Measurements from ENCODE around the gene CTPS2. TPM values are rescaled to one million over a fixed set of nuclear protein-coding genes. Genes with fewer than 3 reads are reported as not detected.
"Not testable (repeated sequence)": the region's sequence is repeated elsewhere in the genome, so short reads cannot be mapped to it uniquely, and the experiment has no call there.

CTPS2 gene
- total RNA-seq, 1 donor from 2014 or later, result 59.0 TPM

DNA sequence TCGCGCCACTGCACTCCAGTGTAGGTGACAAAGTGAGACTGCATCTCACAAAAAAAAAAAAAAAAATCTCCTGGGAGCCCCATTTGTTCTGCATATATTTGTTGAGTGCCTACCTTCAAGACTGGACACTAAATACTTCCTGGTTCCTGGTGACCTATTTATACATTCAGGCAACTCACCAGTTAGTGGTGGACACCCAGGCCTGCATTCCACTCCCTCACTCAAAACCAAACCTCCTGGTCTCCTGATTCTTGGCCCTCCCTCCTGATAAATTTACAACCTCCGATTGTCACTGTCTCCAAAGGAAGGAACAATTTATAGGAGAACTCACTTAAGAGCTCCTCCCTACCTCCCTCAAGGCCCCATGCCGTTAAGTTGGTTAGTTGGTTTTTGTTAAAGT is 10.0 kb upstream of the CTPS2 start:
- peak overlapping the region; percentile 61 for H3K4me3 Mint-ChIP-seq
- DNase-seq (ENCODE audit: extremely low spot score, unreplicated experiment), result no peak
- no peaks in the 10 kb centered on the region for H3K9me3 Mint-ChIP-seq
- peaks cover 34% of the 10 kb centered on the region for H3K4me1 Mint-ChIP-seq (ENCODE audit: unreplicated experiment)
- peak overlapping the region; percentile 34 for H3K27ac Mint-ChIP-seq
- peaks cover 24% of the 10 kb centered on the region for H3K36me3 Mint-ChIP-seq
- no peaks in the 10 kb centered on the region for H3K27me3 Mint-ChIP-seq
- TF ChIP-seq CTCF (conservative IDR thresholded peaks at IDR 0.05), result no peak

DNA sequence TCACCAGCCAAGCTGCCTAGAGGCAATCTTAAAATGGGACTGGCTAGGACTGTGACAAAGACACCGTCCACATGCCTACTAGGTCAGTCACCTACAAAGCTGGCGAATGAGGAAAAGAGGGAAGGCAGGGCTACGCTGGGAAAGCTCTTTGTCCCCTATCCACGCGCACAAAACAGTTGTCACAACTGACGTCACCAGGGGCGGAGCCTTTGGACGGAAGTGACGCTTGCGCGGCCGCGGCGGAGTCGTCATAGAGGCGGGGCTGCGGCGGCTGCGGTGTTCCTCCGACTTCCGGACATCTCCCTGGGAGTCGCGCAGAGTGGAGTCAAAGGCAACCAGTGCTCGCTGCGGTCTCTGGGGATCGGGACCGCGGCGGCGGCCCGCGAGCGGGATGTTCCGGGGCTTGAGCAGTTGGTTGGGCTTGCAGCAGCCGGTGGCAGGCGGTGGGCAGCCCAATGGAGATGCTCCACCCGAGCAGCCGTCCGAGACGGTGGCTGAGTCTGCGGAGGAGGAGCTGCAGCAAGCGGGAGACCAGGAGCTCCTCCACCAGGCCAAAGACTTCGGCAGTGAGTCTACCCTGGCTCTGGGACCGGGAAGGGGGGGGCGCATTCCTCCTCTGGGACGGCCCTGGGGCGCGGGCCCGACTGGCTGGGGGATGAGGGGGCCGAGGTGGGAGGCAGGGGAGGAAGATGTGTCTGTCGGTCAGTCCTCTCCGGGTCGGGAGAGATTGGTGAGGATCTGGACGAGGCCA is 7.0 kb upstream of the CTPS2 start, which contains the start of gene SYAP1:
Gene SYAP1, plus strand, starts transcription at position 279 of the 751 bp plus-strand sequence. Its CDS starts 113 bp downstream, at position 392.
- H3K27ac Mint-ChIP-seq, result peak within 1 kb of the TSS; percentile 100
- no peaks in the 10 kb centered on the region for H3K27me3 Mint-ChIP-seq
- DNase-seq (ENCODE audit: extremely low spot score, unreplicated experiment), result peak; percentile 99
- TF ChIP-seq CTCF (conservative IDR thresholded peaks at IDR 0.05), result no peak
- H3K9me3 Mint-ChIP-seq, result no peaks in the 10 kb centered on the region
- H3K36me3 Mint-ChIP-seq, result peaks cover 12% of the 10 kb centered on the region
- peaks cover 25% of the 10 kb centered on the region for H3K4me1 Mint-ChIP-seq (ENCODE audit: unreplicated experiment)
- peak within 1 kb of the TSS; percentile 93 for H3K4me3 Mint-ChIP-seq

DNA sequence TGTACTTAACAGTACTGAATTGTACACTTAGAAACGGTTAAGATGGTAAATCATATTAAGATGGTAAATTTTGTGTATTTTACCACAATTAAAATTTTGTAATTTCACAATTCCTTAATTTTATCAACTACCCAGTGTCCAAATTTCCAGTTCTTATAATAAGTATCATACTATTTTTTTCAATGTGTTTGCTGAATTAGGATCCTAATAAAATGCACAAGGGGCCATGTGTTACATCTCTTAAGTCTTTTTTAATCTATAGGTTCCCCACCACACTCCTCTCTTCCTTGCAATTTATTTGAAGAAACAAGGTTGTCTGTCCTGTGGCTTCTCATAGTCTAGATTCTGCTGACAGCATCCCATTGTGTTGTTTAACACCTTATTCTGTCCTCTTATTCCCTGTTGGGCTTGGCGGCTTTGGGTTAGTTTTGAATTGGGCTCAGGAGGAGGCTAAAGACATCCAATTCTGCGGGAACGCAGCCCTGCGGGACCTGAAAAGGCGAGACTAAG is 6.4 kb upstream of the CTPS2 start:
- Mint-ChIP-seq H3K4me3 (peak overlapping the region; percentile 93), H3K9me3 (no peaks in the 10 kb centered on the region), H3K27me3 (no peaks in the 10 kb centered on the region), H3K27ac (peak overlapping the region; percentile 100), H3K36me3 (peaks cover 11% of the 10 kb centered on the region), H3K4me1 (ENCODE audit: unreplicated experiment) (peaks cover 25% of the 10 kb centered on the region)
- TF ChIP-seq CTCF (conservative IDR thresholded peaks at IDR 0.05), result no peak
- DNase-seq (ENCODE audit: extremely low spot score, unreplicated experiment), result no peak

GRCh38 chrX:16716451-16716850 is 4.0 kb upstream of the CTPS2 start:
- H3K27ac Mint-ChIP-seq; H3K36me3 Mint-ChIP-seq; DNase-seq (ENCODE audit: extremely low spot score, unreplicated experiment); H3K9me3 Mint-ChIP-seq; H3K27me3 Mint-ChIP-seq: not testable (repeated sequence)
- Mint-ChIP-seq H3K4me1 (ENCODE audit: unreplicated experiment) (peaks cover 20% of the 10 kb centered on the region), H3K4me3 (peak overlapping the region; percentile 25)

DNA sequence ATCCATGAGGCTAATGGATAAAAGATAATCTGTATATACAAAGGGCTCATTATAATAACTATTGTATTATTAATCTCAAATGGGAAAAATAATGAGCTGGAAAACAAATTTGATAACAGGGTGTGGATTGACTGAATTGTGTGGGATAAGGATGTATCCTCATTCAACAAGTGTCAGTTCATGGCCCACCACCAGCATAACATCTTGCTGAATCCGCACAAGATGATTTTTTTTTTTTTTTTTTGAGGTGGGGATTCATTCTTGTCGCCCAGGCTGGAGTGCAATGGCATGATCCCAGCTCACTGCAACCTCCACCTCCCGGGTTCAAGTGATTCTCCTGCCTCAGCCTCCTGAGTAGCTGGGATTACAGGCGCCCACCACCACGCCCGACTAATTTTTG is 3.2 kb upstream of the CTPS2 start:
- H3K27ac Mint-ChIP-seq; DNase-seq (ENCODE audit: extremely low spot score, unreplicated experiment); H3K9me3 Mint-ChIP-seq; H3K27me3 Mint-ChIP-seq; H3K36me3 Mint-ChIP-seq; H3K4me3 Mint-ChIP-seq: not testable (repeated sequence)
- peaks cover 28% of the 10 kb centered on the region for H3K4me1 Mint-ChIP-seq (ENCODE audit: unreplicated experiment)

DNA sequence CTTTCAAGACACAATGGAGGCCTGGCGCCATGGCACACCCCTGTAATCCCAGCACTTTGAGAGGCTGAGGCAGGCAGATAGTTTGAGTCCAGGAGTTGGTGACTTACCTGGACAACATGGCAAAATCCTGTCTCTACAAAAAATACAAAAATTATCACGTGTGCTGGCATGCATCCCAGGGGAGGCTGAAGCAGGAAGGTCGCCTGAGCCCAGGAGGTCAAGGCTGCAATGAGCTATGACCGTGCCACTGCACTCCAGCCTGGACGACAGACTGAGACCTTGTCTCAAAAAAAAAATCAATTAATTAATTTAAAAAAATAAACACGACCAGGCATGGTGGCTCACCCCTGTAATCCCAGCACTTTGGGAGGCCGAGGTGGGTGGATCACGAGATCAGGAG is 2.0 kb upstream of the CTPS2 start:
- peak overlapping the region; percentile 79 for H3K4me3 Mint-ChIP-seq
- H3K36me3 Mint-ChIP-seq, result peaks cover 5% of the 10 kb centered on the region
- DNase-seq (ENCODE audit: extremely low spot score, unreplicated experiment), result no peak
- peaks cover 29% of the 10 kb centered on the region for H3K4me1 Mint-ChIP-seq (ENCODE audit: unreplicated experiment)
- no peaks in the 10 kb centered on the region for H3K27me3 Mint-ChIP-seq
- no peaks in the 10 kb centered on the region for H3K9me3 Mint-ChIP-seq
- peak overlapping the region; percentile 35 for H3K27ac Mint-ChIP-seq
- no peak for TF ChIP-seq CTCF (conservative IDR thresholded peaks at IDR 0.05)

All from type B pancreatic cell (in vitro differentiated cells).